ENCODE measurements around the gene RBM45.
"Not testable (repeated sequence)": the region's sequence is repeated elsewhere in the genome, so short reads cannot be mapped to it uniquely, and the experiment has no call there.

The RBM45 gene

DNA sequence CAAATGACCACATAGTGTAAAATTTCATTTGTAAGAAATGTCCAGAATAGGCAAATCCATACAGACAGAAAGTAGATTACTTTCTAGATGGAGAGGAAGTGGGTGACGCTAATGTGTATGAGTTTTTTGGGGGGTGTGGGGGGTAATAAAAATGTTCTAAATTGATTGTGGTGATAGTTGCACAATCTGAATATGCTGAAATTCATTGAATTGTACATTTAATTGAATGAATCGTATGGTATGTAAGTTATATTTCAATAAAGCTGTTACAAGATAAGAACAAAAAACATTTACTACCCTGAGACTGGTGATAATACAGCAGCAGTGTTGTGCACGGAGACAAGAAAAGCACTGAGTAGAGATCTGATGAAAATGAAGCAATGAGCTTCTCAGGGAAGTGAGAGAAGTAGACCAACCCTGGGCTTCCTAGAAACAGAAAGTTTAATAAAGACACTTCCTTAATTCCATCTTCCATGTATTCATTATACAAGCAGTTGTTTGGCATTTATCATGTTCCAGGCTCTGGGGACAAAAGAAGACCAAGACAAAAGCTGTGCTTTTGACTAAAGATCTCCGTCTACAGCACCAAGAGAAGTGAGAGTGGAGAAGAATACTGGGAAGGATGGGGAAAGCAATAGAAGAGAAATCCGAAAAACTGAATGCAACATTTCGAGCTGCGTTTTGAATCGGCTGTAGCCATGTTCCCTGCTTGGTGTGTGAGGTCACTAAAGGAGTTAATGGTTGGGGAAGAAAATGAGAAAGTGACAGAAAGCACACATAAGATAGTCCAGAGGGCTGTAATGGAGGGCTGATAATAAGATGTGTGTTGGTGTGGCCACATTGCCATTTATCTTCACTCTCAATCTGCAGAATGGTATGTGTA is 37.9 kb upstream of the RBM45 start:
- H3K4me3 ChIP-seq (ENCODE audit: low read depth, low read length), result no peak overlapping the region
- no peak overlapping the region for H3K9ac ChIP-seq
- no peak overlapping the region for H3K27ac ChIP-seq

DNA sequence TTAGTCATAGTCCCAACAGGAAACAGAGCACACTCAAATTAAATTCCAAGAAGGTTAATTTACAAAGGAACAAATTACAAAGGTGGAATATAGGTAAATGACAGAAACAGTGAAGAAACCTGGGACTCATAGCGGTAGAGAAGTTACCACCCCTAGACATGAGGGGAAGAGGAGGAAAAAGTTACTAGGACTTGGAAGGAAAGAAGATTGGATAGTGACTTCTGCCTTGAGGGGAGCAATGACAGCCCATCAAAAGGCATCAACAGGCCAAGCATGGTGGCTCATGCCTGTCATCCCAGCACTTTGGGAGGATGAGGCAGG is 37.3 kb upstream of the RBM45 start:
- no peak overlapping the region for H3K4me3 ChIP-seq (ENCODE audit: low read depth, low read length)
- TF ChIP-seq, protein P1, sequence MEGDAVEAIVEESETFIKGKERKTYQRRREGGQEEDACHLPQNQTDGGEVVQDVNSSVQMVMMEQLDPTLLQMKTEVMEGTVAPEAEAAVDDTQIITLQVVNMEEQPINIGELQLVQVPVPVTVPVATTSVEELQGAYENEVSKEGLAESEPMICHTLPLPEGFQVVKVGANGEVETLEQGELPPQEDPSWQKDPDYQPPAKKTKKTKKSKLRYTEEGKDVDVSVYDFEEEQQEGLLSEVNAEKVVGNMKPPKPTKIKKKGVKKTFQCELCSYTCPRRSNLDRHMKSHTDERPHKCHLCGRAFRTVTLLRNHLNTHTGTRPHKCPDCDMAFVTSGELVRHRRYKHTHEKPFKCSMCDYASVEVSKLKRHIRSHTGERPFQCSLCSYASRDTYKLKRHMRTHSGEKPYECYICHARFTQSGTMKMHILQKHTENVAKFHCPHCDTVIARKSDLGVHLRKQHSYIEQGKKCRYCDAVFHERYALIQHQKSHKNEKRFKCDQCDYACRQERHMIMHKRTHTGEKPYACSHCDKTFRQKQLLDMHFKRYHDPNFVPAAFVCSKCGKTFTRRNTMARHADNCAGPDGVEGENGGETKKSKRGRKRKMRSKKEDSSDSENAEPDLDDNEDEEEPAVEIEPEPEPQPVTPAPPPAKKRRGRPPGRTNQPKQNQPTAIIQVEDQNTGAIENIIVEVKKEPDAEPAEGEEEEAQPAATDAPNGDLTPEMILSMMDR (IDR thresholded peaks at IDR 0.05), result no peak
- H3K4me1 ChIP-seq, result no peaks in the 10 kb centered on the region
- no peak overlapping the region for H3K9ac ChIP-seq
- no peak overlapping the region for H3K4me2 ChIP-seq (ENCODE audit: low read length)
- no peak overlapping the region for H3K27ac ChIP-seq
- H2AFZ ChIP-seq, result no peak overlapping the region
- no peaks in the 10 kb centered on the region for H3K9me3 ChIP-seq (ENCODE audit: control insufficient read depth, low read length)
- no peaks in the 10 kb centered on the region for H3K79me2 ChIP-seq
- H3K27me3 ChIP-seq (ENCODE audit: control insufficient read depth, insufficient read depth, low read length), result no peaks in the 10 kb centered on the region
- no peaks in the 10 kb centered on the region for H3K36me3 ChIP-seq (ENCODE audit: control insufficient read depth, insufficient read depth, low read length)

More for the DNA sequence above, 37.9 kb upstream of the RBM45 start:
- Histone ChIP-seq H3K4me1 (no peaks in the 10 kb centered on the region), H3K36me3 (ENCODE audit: control insufficient read depth, insufficient read depth, low read length) (no peaks in the 10 kb centered on the region), H3K4me2 (ENCODE audit: low read length) (no peak overlapping the region), H2AFZ (no peak overlapping the region), H3K9me3 (ENCODE audit: control insufficient read depth, low read length) (no peaks in the 10 kb centered on the region), H3K79me2 (no peaks in the 10 kb centered on the region), H3K27me3 (ENCODE audit: control insufficient read depth, insufficient read depth, low read length) (no peaks in the 10 kb centered on the region)
- TF ChIP-seq, protein P1 (IDR thresholded peaks at IDR 0.05), result no peak

DNA sequence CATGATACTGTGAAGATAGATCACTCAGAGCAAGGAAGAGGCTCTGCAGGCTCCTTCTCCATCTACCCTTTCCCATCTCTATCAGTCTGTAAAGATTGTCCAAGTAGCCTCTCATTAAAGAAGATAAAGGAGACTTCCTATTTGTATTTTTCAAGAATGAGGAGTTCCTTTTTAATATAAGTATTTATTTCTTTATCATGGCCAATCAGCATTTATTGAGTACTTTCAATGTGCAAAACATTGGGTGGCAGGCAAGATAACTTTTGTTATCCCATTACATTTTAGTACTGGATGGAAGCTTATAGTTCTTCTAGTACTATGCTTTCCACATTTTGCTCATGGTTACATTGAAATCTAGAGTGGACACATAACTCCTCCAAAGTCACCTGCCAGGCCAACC is 36.1 kb upstream of the RBM45 start:
- Histone ChIP-seq H3K27ac (no peak overlapping the region), H3K4me1 (no peaks in the 10 kb centered on the region), H3K9me3 (ENCODE audit: control insufficient read depth, low read length) (no peaks in the 10 kb centered on the region), H3K36me3 (ENCODE audit: control insufficient read depth, insufficient read depth, low read length) (no peaks in the 10 kb centered on the region), H3K4me3 (ENCODE audit: low read depth, low read length) (no peak overlapping the region), H2AFZ (no peak overlapping the region), H3K79me2 (no peaks in the 10 kb centered on the region), H3K4me2 (ENCODE audit: low read length) (no peak overlapping the region), H3K9ac (no peak overlapping the region), H3K27me3 (ENCODE audit: control insufficient read depth, insufficient read depth, low read length) (no peaks in the 10 kb centered on the region)
- TF ChIP-seq, protein P1 (IDR thresholded peaks at IDR 0.05), result no peak

DNA sequence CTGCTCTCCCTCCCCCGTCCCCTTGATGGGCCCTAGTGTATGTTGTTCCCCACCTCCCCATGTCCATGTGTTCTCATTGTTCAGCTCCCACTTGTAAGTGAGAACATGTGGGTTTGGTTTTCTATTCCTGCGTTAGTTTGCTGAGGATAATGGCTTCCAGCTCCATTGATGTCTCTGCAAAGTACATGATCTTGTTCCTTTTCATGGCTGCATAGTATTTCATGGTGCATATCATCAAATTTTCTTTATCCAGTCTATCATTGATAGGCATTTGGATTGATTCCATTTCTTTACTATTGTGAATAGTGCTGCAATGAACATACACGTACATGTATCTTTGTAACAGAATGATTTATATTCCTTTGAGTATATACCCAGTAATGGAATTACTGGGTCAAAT is 33.0 kb upstream of the RBM45 start:
- not testable (repeated sequence) for H3K27ac ChIP-seq; H3K4me2 ChIP-seq (ENCODE audit: low read length); H3K36me3 ChIP-seq (ENCODE audit: control insufficient read depth, insufficient read depth, low read length); H3K79me2 ChIP-seq; H3K9me3 ChIP-seq (ENCODE audit: control insufficient read depth, low read length); H2AFZ ChIP-seq; H3K27me3 ChIP-seq (ENCODE audit: control insufficient read depth, insufficient read depth, low read length); H3K4me1 ChIP-seq; H3K4me3 ChIP-seq (ENCODE audit: low read depth, low read length); H3K9ac ChIP-seq

DNA sequence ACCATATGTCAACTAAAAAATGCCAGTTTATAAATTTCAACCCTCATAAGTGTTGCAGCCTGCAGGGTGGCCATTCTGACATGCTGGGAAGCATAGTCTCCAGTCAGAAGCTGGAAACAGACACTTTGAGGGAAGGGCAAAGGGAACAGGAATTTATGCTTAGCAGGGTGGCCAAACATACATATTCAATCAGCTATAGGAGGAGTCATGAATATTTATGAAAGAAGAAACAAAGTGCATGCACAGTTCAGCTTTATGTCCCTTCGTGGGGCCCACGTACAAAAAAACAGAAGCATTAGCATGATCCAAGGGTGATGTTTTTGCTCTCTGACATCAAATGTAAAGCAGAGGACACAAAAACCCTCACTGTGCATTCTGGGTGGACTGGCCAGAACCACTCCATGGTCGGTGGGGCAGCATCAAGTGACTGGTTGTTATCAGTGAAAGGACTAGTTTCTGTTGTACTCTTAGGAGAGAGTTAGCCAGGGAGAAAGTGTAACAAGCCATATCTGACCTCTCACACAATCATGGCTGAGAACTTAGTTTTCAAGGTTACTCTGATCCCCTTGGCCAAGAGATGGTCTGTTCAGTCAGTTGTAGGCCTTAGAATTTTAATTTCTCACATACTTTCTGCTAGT is 29.7 kb upstream of the RBM45 start:
- Histone ChIP-seq H2AFZ (peak overlapping the region; percentile 29), H3K4me1 (no peaks in the 10 kb centered on the region), H3K4me3 (ENCODE audit: low read depth, low read length) (no peak overlapping the region), H3K27me3 (ENCODE audit: control insufficient read depth, insufficient read depth, low read length) (no peaks in the 10 kb centered on the region), H3K4me2 (ENCODE audit: low read length) (no peak overlapping the region), H3K27ac (no peak overlapping the region), H3K9me3 (ENCODE audit: control insufficient read depth, low read length) (no peaks in the 10 kb centered on the region), H3K36me3 (ENCODE audit: control insufficient read depth, insufficient read depth, low read length) (no peaks in the 10 kb centered on the region), H3K9ac (no peak overlapping the region), H3K79me2 (no peaks in the 10 kb centered on the region)
- TF ChIP-seq, protein P1 (IDR thresholded peaks at IDR 0.05), result no peak

Measured in parathyroid adenoma (tissue), 2 donors.